Activated naive CD8-positive, alpha-beta T cell treated with anti-CD3 and anti-CD28 coated beads, Interleukin-2, amount 10 ng/mL, durations not matched to agents 7 days and 5 days (primary cell): Measurements from ENCODE around the gene RHOBTB1. TPM values are rescaled to one million over a fixed set of nuclear protein-coding genes. Genes with fewer than 3 reads are reported as not detected.

Experiments used
- ATAC-seq: fragments of 150-1000 bp; cut with Tn5 transposase; one replicate; pipeline ENCODE4 v1.10.0; 2021; ENCODE audit warnings: low read depth, moderate library complexity
- POLR2A ChIA-PET: fragments of 350-600 bp; sonication (Branson Sonifier 250); formaldehyde crosslinking; loops from one replicate; lab custom pipeline; 2021; ENCODE audit warnings: antibody characterized with exemption; lab: Charles Lee
- DNase-seq: peaks from one replicate; pipeline ENCODE4 v3.0.0; 2021
- H3K27ac Mint-ChIP-seq: one replicate; pipeline ENCODE4 v1.8.0; 2022; ENCODE audit warnings: mild to moderate bottlenecking, mixed read lengths
- H3K27me3 Mint-ChIP-seq: one replicate; pipeline ENCODE4 v1.8.0; 2022; ENCODE audit warnings: mild to moderate bottlenecking, moderate library complexity, mixed read lengths
- H3K36me3 Mint-ChIP-seq: one replicate; pipeline ENCODE4 v1.8.0; 2021; ENCODE audit warnings: mild to moderate bottlenecking, mixed read lengths
- H3K4me1 Mint-ChIP-seq: one replicate; pipeline ENCODE4 v1.8.0; 2021; ENCODE audit warnings: mixed read lengths
- H3K4me3 Mint-ChIP-seq: one replicate; pipeline ENCODE4 v1.8.0; 2022; ENCODE audit warnings: mild to moderate bottlenecking, moderate library complexity, mixed read lengths
- H3K9me3 Mint-ChIP-seq: one replicate; pipeline ENCODE4 v1.8.0; 2021; ENCODE audit warnings: mixed read lengths
- total RNA-seq, 2 experiments: library from RNA; stranded (reverse); gene quantifications; one replicate each; pipeline ENCODE4 v1.2.3, GENCODE V29; 2021

RHOBTB1 gene
- total RNA-seq, 2 experiments from 2014 or later: not detected

GRCh38 chr10:60821656-60822055, 122.3 kb downstream of the RHOBTB1 start:
- Mint-ChIP-seq H3K9me3 (no peaks in the 10 kb centered on the region), H3K27me3 (peaks cover 7% of the 10 kb centered on the region), H3K27ac (no peak overlapping the region), H3K36me3 (no peaks in the 10 kb centered on the region), H3K4me1 (no peaks in the 10 kb centered on the region), H3K4me3 (no peak overlapping the region)
- POLR2A ChIA-PET: no interaction called here
- DNase-seq (no peak), ATAC-seq (no peak)

GRCh38 chr10:60820093-60820754, 123.8 kb downstream of the RHOBTB1 start:
- ATAC-seq (no peak), DNase-seq (no peak)
- no peak overlapping the region for H3K4me3 Mint-ChIP-seq
- H3K9me3 Mint-ChIP-seq: no peaks in the 10 kb centered on the region
- H3K27me3 Mint-ChIP-seq: peaks cover 7% of the 10 kb centered on the region
- no peaks in the 10 kb centered on the region for H3K36me3 Mint-ChIP-seq
- H3K27ac Mint-ChIP-seq: no peak overlapping the region
- no peaks in the 10 kb centered on the region for H3K4me1 Mint-ChIP-seq
- POLR2A ChIA-PET: no interaction called here

Other genes starting within 250 kb of the RHOBTB1 start
- gene CDK1, start 165.7 kb downstream of the RHOBTB1 start, total RNA-seq: 10 to 100 TPM; 84.4 to 97.2 TPM